GM18502 (cell line): ENCODE results near the gene AKTIP.

Experiments
- ATAC-seq: cut with Tn5 transposase; IDR thresholded peaks from one replicate; pipeline ENCODE4 v1.9.1; 2021; ENCODE audit warnings: mild to moderate bottlenecking; ENCODE audit not compliant: unreplicated experiment, poor library complexity

AKTIP gene

DNA sequence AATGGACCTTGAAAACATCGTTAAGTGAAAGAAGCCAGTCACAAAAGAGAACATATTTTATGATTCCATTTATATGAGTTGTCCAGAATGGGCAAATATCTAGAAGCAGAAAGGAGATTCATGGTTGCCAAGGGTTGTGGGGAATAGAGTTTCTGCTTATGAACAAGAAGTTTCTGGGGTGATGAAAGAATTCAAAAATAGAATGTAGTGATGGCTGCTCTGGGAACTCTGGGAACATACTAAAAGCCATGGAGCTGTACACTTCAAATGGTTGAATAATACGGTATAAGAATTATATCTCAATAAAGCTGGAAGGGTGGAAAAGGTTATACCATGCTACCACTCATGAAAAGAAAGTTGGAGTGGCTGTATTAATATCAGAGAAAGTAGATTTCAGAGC lies 18.5 kb downstream of the AKTIP start:
- ATAC-seq: no peak

DNA sequence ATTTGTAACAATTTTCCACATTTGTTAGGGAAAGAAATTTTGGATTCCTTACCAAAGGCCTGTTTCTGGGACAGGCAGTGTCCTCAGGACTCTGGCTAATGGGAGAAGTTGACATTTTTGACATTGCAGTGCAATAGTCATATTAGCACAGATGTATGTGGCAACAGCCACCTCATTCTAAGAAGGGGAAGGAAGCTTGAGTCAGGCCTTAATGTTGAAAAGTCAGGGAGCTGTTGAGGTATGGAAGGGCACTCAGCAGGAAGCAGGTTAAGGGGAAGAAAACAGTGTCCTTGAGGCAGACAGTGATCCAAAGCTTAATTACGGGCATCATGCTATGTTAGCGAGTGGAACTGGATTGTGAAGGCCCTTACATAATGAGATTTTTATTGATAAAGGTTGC lies 20.9 kb downstream of the AKTIP start:
- ATAC-seq: no peak

DNA sequence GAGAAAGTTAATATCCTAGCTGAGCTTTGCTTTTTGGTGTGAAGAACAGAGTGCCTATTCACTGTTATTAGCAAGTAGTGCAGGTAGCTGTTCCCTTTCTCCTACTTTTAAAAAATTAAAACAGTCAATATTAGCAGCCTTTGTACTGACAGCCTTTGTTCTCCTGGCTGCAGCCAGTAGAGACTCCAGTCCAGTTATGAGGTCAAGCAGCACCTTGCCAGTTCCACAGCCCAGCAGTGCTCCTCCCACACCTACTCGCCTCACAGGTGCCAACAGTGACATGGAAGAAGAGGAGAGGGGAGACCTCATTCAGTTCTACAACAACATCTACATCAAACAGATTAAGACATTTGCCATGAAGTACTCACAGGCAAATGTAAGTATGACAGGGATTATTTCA lies 22.6 kb downstream of the AKTIP start:
- ATAC-seq: no peak

DNA sequence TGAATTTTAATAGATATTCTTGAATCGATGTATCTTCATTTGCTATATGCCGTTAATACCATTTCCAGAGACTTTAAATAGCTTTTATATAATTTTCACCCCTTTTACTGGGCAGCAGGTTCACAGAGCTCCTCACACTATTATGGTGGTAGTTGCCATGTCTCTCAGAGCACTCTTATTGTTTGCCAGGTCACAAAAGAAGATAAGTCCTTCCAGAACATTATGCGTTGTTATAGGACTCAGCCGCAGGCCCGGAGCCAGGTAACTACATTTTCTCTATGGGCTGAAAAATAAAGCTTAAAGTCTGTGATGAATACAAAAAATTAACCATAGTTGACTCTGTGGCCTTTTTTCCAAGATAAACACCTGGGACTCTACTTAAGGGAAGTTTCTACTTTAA lies 24.0 kb downstream of the AKTIP start:
- ATAC-seq: no peak

DNA sequence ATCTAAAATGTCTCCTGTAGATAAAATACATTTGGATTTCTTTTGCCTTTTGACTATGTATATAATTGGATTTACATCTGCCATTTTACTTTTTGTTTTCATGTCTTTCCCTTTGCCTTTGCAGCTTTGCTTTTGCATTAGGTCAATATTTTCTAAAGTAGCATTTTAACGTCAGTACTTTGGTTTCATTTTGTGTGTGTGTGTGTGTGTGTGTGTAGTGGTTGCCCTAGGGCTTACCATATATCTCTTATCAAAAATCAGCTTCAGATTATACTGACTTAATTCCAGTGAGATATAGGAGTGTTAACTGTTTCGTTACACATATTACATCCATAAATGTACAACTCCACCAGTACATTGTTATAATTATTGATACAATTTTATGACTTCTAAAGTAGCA lies 26.1 kb downstream of the AKTIP start:
- ATAC-seq: no peak

DNA sequence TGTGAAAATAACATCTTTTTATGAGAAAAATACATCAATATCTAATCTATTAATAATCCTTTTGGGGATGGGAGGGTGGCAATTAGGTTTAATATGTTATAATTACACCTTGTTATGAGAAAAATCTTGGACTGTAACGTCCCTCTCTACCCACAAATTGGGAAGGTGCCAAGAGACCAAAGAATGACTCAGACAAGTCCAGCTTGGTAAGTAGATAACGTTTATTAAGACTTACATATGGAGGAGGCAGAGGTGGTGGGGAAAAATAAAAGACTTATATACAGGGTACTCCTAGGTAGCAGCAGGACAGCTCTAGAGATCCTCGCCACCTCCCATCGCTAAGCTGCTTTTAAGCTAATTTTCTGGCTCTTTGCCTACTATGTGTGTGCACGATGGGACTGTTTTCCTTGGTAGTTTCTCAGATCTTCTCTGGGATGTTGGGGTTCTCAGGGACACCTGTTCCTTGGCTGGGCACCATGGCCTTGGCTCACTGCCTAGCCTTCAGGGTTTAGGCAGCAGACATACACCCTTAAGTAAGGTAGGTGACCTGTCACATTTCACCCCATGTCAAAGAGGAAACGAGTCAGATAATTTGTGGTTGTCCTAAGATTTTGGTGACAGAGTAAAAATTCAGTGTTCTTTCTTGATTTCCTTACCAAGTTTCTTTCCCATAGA lies 37.3 kb downstream of the AKTIP start:
- no peak for ATAC-seq

DNA sequence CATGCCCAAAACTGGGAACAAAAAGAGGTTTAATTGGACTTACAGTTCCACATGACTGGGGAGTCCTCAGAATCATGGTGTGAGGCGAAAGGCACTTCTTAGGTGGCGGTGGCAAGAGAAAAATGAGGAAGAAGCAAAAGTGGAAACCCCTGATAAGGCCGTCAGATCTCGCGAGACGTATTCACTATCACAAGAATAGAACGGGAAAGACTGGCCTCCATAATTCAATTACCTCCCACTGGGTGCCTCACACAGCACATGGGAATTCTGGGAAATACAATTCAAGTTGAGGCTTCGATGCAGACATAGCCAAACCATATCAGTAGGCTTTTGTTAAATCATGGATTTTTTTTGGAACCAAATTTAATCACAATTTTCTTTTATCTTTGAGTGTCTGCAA lies 44.4 kb downstream of the AKTIP start:
- ATAC-seq: no peak

DNA sequence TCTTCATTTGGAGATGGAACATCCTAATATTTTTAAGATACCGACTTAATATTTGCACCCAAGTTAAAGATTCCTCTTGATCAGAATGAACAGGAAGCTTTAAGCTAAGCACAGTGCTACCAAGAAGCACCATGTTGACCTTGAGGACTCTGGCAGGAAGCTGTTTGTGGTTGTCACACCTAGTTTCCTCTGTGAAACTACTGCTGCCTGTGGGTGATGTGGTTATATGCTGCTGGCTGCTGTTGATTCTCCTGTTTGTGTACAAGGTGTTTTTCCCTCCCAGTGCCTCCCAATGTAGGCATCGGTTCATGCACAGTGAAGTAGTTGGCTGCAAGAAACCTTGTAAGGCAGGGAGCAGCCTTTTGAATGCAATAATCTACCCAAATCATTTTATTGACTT lies 45.3 kb downstream of the AKTIP start:
- ATAC-seq: peak; percentile 100

DNA sequence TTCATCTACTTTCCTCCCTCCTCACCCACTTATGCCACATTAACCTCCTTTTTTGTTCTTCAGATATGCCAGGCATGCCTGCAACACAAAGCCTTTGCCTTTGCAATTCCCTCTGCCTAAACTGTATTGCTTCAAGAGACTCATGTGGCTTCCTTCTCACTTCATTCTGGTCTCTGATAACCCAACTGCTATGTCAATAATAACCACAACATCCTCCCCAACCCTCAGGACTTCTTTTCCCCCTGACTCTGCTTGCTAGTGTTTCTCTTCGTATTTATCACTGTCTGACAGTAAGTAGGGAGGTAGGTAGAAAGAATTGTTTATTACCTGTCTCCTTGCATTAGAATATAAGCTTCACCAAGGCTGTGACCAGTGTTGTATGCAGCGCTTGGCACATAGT lies 46.4 kb downstream of the AKTIP start:
- no peak for ATAC-seq

DNA sequence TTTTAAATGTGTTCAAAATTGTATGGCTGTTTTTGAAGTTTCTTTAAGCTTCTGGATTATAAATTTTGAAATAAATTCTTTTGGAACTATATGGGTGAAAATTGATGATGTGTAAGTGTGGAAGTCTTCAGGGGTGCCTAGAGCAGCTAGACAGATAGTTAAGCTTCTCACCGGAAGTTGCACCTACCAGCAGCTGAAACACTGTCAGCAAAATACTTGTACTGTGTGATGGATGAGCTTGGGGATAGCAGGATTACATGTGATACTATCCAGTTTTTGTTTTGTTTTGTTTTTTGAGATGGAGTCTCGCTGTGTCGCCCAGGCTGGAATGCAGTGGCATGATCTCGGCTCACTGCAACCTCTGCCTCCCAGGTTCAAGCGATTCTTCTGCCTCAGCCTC lies 49.1 kb downstream of the AKTIP start:
- no peak for ATAC-seq

DNA sequence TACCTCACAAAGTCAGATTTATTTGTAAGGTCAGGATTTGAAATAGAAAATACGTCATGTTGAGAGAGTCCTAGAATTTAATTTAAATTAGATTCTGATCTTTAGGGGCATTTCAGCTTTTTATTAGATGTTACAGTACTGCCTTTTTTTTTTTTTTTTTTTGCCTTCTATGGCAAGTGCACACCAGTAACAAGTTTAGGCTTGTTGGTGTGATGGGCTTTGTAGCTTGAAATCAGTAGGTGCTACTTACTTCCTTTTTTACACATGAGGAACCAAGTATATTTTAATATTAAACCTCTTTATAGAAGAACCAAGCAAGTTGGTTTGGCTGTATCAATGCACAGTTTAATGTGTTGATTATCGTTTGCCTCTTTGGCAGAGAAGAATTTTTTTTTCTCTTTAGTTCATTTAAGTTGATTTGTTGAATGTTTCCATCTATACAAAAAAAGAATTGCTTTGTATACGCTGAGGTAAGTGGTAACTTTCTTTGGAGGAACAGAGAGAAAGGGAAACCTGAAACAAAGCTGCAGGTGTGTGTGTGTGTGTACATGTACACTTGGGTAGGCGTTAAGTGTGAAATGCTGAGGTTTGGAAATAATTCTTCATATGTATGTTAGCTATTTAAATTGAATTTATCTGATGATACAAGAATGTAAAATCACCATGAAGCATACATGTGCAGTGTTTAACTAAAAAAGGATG lies 53.0 kb downstream of the AKTIP start:
- ATAC-seq: no peak

DNA sequence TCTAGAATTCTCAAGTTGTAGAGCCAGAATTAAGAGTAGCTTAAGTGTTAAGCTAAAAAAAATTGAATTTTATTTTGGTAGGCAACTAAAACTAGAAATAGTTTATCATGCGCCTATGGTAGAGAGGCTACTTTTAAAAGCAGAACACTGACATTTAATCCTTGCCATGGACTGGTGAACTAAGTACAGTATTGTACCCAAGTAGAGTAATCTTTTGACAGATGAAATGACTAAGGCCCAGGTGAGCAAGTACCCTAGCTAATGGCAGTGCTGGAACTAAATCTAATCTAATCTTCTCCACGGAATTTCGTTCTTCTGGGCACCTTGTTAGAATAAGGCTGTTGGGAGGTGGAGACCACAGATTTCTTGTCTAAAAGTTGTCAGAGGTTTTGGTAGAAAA lies 56.9 kb downstream of the AKTIP start:
- ATAC-seq: no peak

DNA sequence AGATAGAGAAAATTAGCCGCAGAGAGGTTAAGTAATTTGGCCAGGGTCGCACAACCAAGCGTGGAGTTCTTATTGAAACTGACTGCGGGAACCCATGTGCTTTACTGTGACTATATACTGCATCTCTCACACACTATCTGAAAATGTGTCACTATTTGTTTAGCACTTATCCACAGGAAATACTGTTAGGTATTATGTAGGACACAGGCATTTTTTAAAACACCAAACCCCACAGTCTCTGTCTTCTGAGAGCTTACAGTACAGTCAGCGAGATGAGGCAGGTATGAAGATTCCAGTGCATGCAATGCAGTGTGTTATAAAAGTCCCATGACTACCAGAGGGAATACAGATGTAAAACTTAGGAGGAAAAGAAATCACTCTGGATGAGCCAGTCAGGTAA lies 57.5 kb downstream of the AKTIP start:
- no peak for ATAC-seq
